H1 (cell line): ENCODE data around the gene RHBG. TPM values are rescaled to one million over a fixed set of nuclear protein-coding genes. Genes with fewer than 3 reads are reported as not detected.

Experiments
- CTCF ChIA-PET: fragments of 300-600 bp; sonication (Branson Sonifier 250); formaldehyde crosslinking; loops from one replicate; lab custom pipeline; 2021; ENCODE audit not compliant: partially characterized antibody; lab: Charles Lee
- POLR2A ChIA-PET: fragments of 300-600 bp; sonication (Branson Sonifier 250); formaldehyde crosslinking; loops from one replicate; lab custom pipeline; 2021; ENCODE audit warnings: inconsistent platforms; ENCODE audit not compliant: partially characterized antibody; lab: Charles Lee
- DNase-seq, 2 experiments: peaks; one replicate each; pipeline versions ENCODE4 v3.0.0 to v3.0.0-alpha.2; 2010 to 2022; ENCODE audit warnings: low spot score in 2 of 2, low read depth in 1 of 2, mixed read lengths in 1 of 2
- FAIRE-seq: peaks from 2 replicates; lab custom pipeline; 2011; peaks lifted over from hg19 to GRCh38; lab: Jason Lieb, UNC
- H2AFZ ChIP-seq: 2 replicates; pipeline ENCODE4 v1.8.1; 2012; ENCODE audit warnings: low read length, inconsistent platforms
- H2AK5ac ChIP-seq: 2 replicates; pipeline ENCODE4 v1.6.1; 2013; ENCODE audit warnings: low read depth, low read length
- H2BK120ac ChIP-seq: replicated peaks from 2 replicates; pipeline ENCODE3; 2013; ENCODE audit warnings: low read depth, low read length, inconsistent platforms
- H2BK12ac ChIP-seq: 2 replicates; pipeline ENCODE4 v1.6.1; 2013; ENCODE audit warnings: low read depth, low read length
- H2BK15ac ChIP-seq: 2 replicates; pipeline ENCODE4 v1.6.1; 2013; ENCODE audit warnings: low read length
- H2BK20ac ChIP-seq: 2 replicates; pipeline ENCODE4 v1.6.1; 2013; ENCODE audit warnings: low read length
- H2BK5ac ChIP-seq: 2 replicates; pipeline ENCODE4 v1.6.1; 2013; ENCODE audit warnings: low read depth, low read length
- H3K14ac ChIP-seq: 2 replicates; pipeline ENCODE4 v1.6.1; 2013; ENCODE audit warnings: inconsistent platforms; ENCODE audit not compliant: insufficient read length
- H3K18ac ChIP-seq: 2 replicates; pipeline ENCODE4 v1.6.1; 2013; ENCODE audit warnings: low read length; ENCODE audit errors: extremely low read depth
- H3K23ac ChIP-seq: 2 replicates; pipeline ENCODE4 v1.6.1; 2013; ENCODE audit warnings: inconsistent platforms; ENCODE audit not compliant: insufficient read length
- H3K23me2 ChIP-seq: 2 replicates; pipeline ENCODE4 v1.6.1; 2013; ENCODE audit warnings: low read depth, low read length
- H3K27ac ChIP-seq: 2 replicates; pipeline ENCODE4 v1.6.1; 2011; ENCODE audit warnings: low read depth, low read length, inconsistent platforms
- H3K27me3 ChIP-seq, 4 experiments: replicated peaks in 1 of 4; 1 replicate in 1 of 4; 2 replicates in 3 of 4; pipeline versions ENCODE4 v1.6.1 to v1.8.1; 2011 to 2013; ENCODE audit warnings: low read length in 3 of 4, mild to moderate bottlenecking in 3 of 4, inconsistent platforms in 2 of 4, mixed read lengths in 2 of 4, moderate library complexity in 1 of 4; ENCODE audit not compliant: control insufficient read depth in 3 of 4, insufficient read depth in 3 of 4; ENCODE audit errors: extremely low read depth in 1 of 4
- H3K36me3 ChIP-seq, 4 experiments: 2 replicates each; pipeline versions ENCODE4 v1.6.1 to v1.8.1; 2011 to 2013; ENCODE audit warnings: mild to moderate bottlenecking in 4 of 4, low read length in 3 of 4, moderate library complexity in 2 of 4, control low read depth in 1 of 4, inconsistent platforms in 1 of 4; ENCODE audit not compliant: insufficient read depth in 4 of 4, control insufficient read depth in 2 of 4
- H3K4ac ChIP-seq: replicated peaks from 2 replicates; pipeline ENCODE3; 2013; ENCODE audit warnings: low read length, low read depth, mixed read lengths, inconsistent platforms; ENCODE audit not compliant: insufficient read length
- H3K4me1 ChIP-seq, 4 experiments: replicated peaks in 1 of 4; 1 replicate in 1 of 4; 2 replicates in 3 of 4; pipeline versions ENCODE4 v1.6.1 to v1.8.1; 2011 to 2013; ENCODE audit warnings: low read length in 3 of 4, inconsistent platforms in 2 of 4, mixed read lengths in 1 of 4; ENCODE audit not compliant: insufficient read depth in 4 of 4, control insufficient read depth in 3 of 4
- H3K4me2 ChIP-seq, 2 experiments: 2 replicates each; pipeline versions ENCODE4 v1.6.1 to v1.8.1; 2011 to 2013; ENCODE audit warnings: low read depth in 2 of 2, low read length in 2 of 2, control low read depth in 1 of 2, inconsistent platforms in 1 of 2, mild to moderate bottlenecking in 1 of 2; ENCODE audit not compliant: insufficient read depth in 1 of 2
- H3K4me3 ChIP-seq, 4 experiments: fragments of 200-600, 300-600 bp in 1 of 4; sonication (generic), shearing (Covaris generic), sonication (Bioruptor Twin) in 1 of 4; 2 replicates each; pipeline versions ENCODE4 v1.5.1 to v1.8.1; 2011 to 2016; ENCODE audit warnings: low read length in 4 of 4, low read depth in 3 of 4, control low read depth in 2 of 4, inconsistent platforms in 2 of 4, mild to moderate bottlenecking in 2 of 4, mixed read lengths in 1 of 4, moderate library complexity in 1 of 4; ENCODE audit not compliant: insufficient read depth in 2 of 4; ENCODE audit errors: extremely low read depth in 1 of 4
- H3K56ac ChIP-seq: replicated peaks from 2 replicates; pipeline ENCODE3; 2013; ENCODE audit warnings: low read depth, mild to moderate bottlenecking, mixed read lengths, low read length, inconsistent platforms; ENCODE audit not compliant: insufficient read length
- H3K79me1 ChIP-seq: 2 replicates; pipeline ENCODE4 v1.6.1; 2013; ENCODE audit warnings: low read depth, low read length, control low read depth
- H3K79me2 ChIP-seq, 2 experiments: 2 replicates each; pipeline versions ENCODE4 v1.6.1 to v1.8.1; 2012 to 2013; ENCODE audit warnings: low read length in 2 of 2, mild to moderate bottlenecking in 2 of 2, inconsistent platforms in 1 of 2; ENCODE audit not compliant: insufficient read depth in 2 of 2, control insufficient read depth in 1 of 2
- H3K9ac ChIP-seq, 4 experiments: replicated peaks in 1 of 4; 1 replicate in 1 of 4; 2 replicates in 3 of 4; pipeline versions ENCODE4 v1.6.1 to v1.8.1; 2011 to 2013; ENCODE audit warnings: low read depth in 3 of 4, low read length in 3 of 4, control low read depth in 2 of 4, mild to moderate bottlenecking in 2 of 4, moderate library complexity in 2 of 4, inconsistent platforms in 1 of 4; ENCODE audit errors: extremely low read depth in 1 of 4
- H3K9me3 ChIP-seq, 2 experiments: 2 replicates each; pipeline versions ENCODE4 v1.6.1 to v1.8.1; 2012 to 2013; ENCODE audit warnings: mild to moderate bottlenecking in 2 of 2, moderate library complexity in 2 of 2, control low read depth in 1 of 2, inconsistent platforms in 1 of 2, low read depth in 1 of 2, low read length in 1 of 2, mixed read lengths in 1 of 2; ENCODE audit not compliant: insufficient read depth in 2 of 2
- H4K20me1 ChIP-seq, 2 experiments: replicated peaks in 1 of 2; 2 replicates each; pipeline versions ENCODE3 to v1.8.1; 2011 to 2013; ENCODE audit warnings: inconsistent platforms in 2 of 2, low read length in 2 of 2, mild to moderate bottlenecking in 1 of 2; ENCODE audit not compliant: insufficient read depth in 2 of 2, control insufficient read depth in 1 of 2
- H4K5ac ChIP-seq: 2 replicates; pipeline ENCODE4 v1.6.1; 2013; ENCODE audit warnings: low read length, low read depth, mixed read lengths, inconsistent platforms; ENCODE audit not compliant: insufficient read length
- H4K8ac ChIP-seq: 2 replicates; pipeline ENCODE4 v1.8.0; 2013; ENCODE audit warnings: mild to moderate bottlenecking, moderate library complexity, low read length, inconsistent platforms; ENCODE audit not compliant: insufficient read depth; ENCODE audit errors: extremely low read depth
- H4K91ac ChIP-seq: replicated peaks from 2 replicates; pipeline ENCODE3; 2013; ENCODE audit warnings: low read length, mixed read lengths, inconsistent platforms; ENCODE audit not compliant: insufficient read length
- CHD2 ChIP-seq: IDR thresholded peaks from 2 replicates; pipeline ENCODE4 v1.6.1; 2012; ENCODE audit warnings: low read length, improper control_type of control experiment
- CREB1 ChIP-seq: IDR thresholded peaks from 2 replicates; pipeline ENCODE4 v1.6.1; 2012; ENCODE audit warnings: inconsistent platforms
- EGR1 ChIP-seq: IDR thresholded peaks from 2 replicates; pipeline ENCODE4 v1.6.1; 2011; ENCODE audit warnings: low read depth, low read length, borderline replicate concordance
- SAP30 ChIP-seq: fragments of 300-600 bp; sonication (generic); IDR thresholded peaks from 2 replicates; pipeline ENCODE4 v1.7.1; 2012; ENCODE audit warnings: low read length, moderate library complexity, mild to moderate bottlenecking, inconsistent platforms; ENCODE audit not compliant: insufficient read depth, insufficient replicate concordance
- WGBS, 2 experiments: shearing (Covaris generic) in 1 of 2; methylation state at CpG; one replicate each; pipeline versions ENCODE4 v1.1.6 to v1.1.7; 2013 to 2015; ENCODE audit warnings: low lambda C conversion rate in 2 of 2, mixed read lengths in 2 of 2, inconsistent platforms in 1 of 2, low coverage in 1 of 2, missing lambda C conversion rate in 1 of 2; ENCODE audit not compliant: insufficient replicate concordance in 2 of 2, insufficient coverage in 1 of 2, insufficient read length in 1 of 2; ENCODE audit errors: extremely low coverage in 1 of 2, missing lambda C conversion rate in 1 of 2; 5-methylcytosine and 5-hydroxymethylcytosine counted together
- polyA plus RNA-seq, 7 experiments: library from polyadenylated mRNA; depleted of rRNA in 3 of 7; stranded (reverse) in 5 of 7; unstranded in 2 of 7; fragments of >200 nt in 5 of 7; fragments of 200-250 nt in 2 of 7; gene quantifications; 1 replicate in 5 of 7; 2 replicates in 1 of 7; 4 replicates in 1 of 7; pipeline versions ENCODE4 v1.2.1 to v1.2.3, GENCODE V29; 2011 to 2013; ENCODE audit warnings: missing spikeins in 2 of 7, mixed read lengths in 2 of 7
- total RNA-seq: library from RNA; stranded (reverse); fragmentation: NEBNext Ultra II Directional; extraction: Animal tissue kit (Norgen Biotek cat#: 25700); gene quantifications from 2 replicates; pipeline ENCODE4 v1.2.1, GENCODE V29; 2021

RHBG gene
- total and polyA plus RNA-seq, 2 of the 8 experiments (the other 6 are each of a cell fraction or from before 2014, with no cell fraction given): 2.6 to 2.7 TPM

DNA sequence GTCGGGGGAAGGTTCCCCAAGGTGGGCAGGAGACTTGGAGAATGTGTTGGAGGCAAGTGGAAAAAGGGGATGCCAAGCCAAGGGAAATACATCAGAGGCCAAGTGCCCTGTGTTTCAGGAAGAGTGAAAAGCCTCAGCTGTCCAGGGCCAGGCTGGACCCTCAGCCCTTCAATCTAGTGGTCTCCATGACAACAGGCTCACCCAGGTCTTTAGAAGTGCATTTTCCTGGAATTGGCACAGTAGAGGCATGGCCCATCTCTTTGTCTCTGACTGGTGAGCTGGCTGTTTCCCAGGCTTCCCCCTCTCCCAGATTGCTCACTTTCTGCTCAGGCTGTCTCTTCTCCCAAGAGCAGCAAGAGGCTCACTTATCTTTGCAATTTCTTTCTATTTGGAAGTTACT is 10.4 kb upstream of the RHBG start:
- H3K36me3 ChIP-seq: no peaks in the 10 kb centered on the region
- no peaks in the 10 kb centered on the region for H3K79me2 ChIP-seq
- no peak overlapping the region for H2BK15ac ChIP-seq
- H3K14ac ChIP-seq: no peak overlapping the region
- H3K4me2 ChIP-seq: no peak overlapping the region
- H3K4me3 ChIP-seq: no peak overlapping the region
- no peak overlapping the region for H3K4ac ChIP-seq
- CTCF ChIA-PET: interaction anchor here (0.5 to 6.1 kb wide), 28 partner anchors 8 to 228 kb away, joined by 3 to 60 read pairs (median 5); partner anchors contain the start of genes CCT3, RHBG, SMG5 and TSACC
- no peak overlapping the region for H3K9ac ChIP-seq
- H3K79me1 ChIP-seq: no peaks in the 10 kb centered on the region
- DNase-seq: no peak
- H3K27me3 ChIP-seq: no peaks in the 10 kb centered on the region; a peak in 1 of 7 replicates
- H3K56ac ChIP-seq: no peak overlapping the region
- H2BK20ac ChIP-seq: no peak overlapping the region
- no peak overlapping the region for H3K23ac ChIP-seq
- no peak overlapping the region for H4K8ac ChIP-seq
- peaks cover 0 to 4% (median 2%) of the 10 kb centered on the region in 4 experiments; a peak in 3 of 7 replicates for H3K4me1 ChIP-seq
- no peak for FAIRE-seq
- no peak overlapping the region for H2BK12ac ChIP-seq
- H4K5ac ChIP-seq: no peak overlapping the region
- no peaks in the 10 kb centered on the region for H3K9me3 ChIP-seq
- POLR2A ChIA-PET: interaction anchor here (0.9 to 2.1 kb wide), 4 partner anchors 18 to 141 kb away, joined by 3 to 6 read pairs (median 4); partner anchors contain the start of gene SMG5
- no peak overlapping the region for H3K27ac ChIP-seq
- H2AFZ ChIP-seq: no peak overlapping the region
- H3K23me2 ChIP-seq: peaks cover 6% of the 10 kb centered on the region; the same call in 1 of the 2 replicates
- WGBS, 2 experiments: 76% methylated on average over 1 of the region's 1 CpG; no CpG with 5 or more reads in 1 of the 2 experiments
- no peaks in the 10 kb centered on the region for H4K20me1 ChIP-seq
- H2BK120ac ChIP-seq: no peak overlapping the region
- H4K91ac ChIP-seq: no peak overlapping the region
- H2AK5ac ChIP-seq: no peak overlapping the region
- H2BK5ac ChIP-seq: no peak overlapping the region
- no peak overlapping the region for H3K18ac ChIP-seq
- no peak for TF ChIP-seq SAP30
- TF ChIP-seq EGR1: no peak
- no peak for TF ChIP-seq CREB1
- TF ChIP-seq CHD2: no peak
